ENCODE data around the gene SCN2A.

GRCh38 chr2:165275932-165276331 lies 36.7 kb downstream of the SCN2A start:
- no peak for TF ChIP-seq POLR2A (IDR thresholded peaks at IDR 0.05; ENCODE audit: low read depth, low read length)
- TF ChIP-seq TAF1 (IDR thresholded peaks at IDR 0.05; ENCODE audit: borderline replicate concordance, low read depth, low read length) = no peak

Data from GM12892 (cell line).